Measurements from ENCODE around the gene DCBLD2. TPM values are rescaled to one million over a fixed set of nuclear protein-coding genes. Genes with fewer than 3 reads are reported as not detected.

The DCBLD2 gene
- total RNA-seq, 1 donor from 2014 or later: 23.2 TPM

GRCh38 chr3:98829246-98829832 lies 72.2 kb downstream of the DCBLD2 start:
- no peak for DNase-seq (ENCODE audit: low spot score)

DNA sequence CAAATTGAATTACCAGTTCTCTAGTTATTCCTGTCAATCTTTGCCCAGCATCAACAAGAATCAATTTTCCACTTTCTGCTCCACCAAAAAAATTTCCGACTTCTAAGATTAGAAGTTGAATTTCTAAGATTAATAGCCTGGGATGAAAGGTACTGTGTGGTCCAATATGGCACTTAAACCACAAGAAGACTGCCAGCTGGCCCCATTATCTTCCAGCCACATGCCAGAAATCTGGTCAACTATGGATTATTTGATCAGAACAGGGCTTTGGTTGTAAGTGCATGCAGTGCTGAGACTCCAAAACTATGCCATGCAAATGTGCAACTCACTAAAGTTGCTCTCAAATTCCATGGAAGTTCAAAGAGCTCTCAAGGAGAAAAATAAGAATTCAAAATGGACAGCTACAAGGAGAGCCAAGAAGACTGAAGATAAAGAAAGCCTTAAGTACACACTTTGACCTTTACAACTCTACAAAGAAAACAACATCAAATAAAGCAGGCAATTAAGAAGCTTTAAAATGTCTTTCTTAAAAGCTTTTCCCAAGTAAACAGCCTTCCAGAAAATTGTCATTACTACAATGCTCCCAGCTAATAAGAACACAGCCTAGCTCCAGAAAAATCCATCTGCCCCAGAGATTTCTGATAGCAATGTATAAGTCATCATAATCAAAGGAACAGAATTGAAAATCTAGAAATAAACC lies 74.1 kb downstream of the DCBLD2 start:
- no peak for DNase-seq (ENCODE audit: low spot score)

DNA sequence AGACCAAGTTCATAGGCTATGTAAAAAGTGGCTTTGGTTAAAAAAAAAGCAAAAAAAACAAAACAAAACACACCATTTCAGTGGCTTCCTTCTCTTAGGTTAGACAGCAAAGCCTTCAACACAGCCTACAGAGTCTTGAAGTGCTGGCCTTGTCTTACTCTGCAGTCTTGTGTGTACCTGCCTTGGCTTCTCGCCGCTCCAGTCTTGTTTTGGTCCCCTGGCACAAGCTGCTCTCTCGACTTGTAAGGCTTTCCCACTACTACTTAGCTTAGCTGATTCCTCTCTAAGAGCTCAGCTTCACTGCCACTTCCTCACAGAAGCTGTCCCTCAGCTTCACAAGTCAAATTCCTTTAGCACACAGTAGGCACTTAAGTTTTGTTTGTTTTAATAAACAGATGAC lies 75.4 kb downstream of the DCBLD2 start:
- no peak for DNase-seq (ENCODE audit: low spot score)

- no peak for DNase-seq (ENCODE audit: low spot score)
Observed at GRCh38 chr3:98824256-98824655, 77.2 kb downstream of the DCBLD2 start.

GRCh38 chr3:98823791-98824190 lies 77.7 kb downstream of the DCBLD2 start:
- no peak for DNase-seq (ENCODE audit: low spot score)

- no peak for DNase-seq (ENCODE audit: low spot score)
Observed at GRCh38 chr3:98821063-98821462, 80.4 kb downstream of the DCBLD2 start.

DNA sequence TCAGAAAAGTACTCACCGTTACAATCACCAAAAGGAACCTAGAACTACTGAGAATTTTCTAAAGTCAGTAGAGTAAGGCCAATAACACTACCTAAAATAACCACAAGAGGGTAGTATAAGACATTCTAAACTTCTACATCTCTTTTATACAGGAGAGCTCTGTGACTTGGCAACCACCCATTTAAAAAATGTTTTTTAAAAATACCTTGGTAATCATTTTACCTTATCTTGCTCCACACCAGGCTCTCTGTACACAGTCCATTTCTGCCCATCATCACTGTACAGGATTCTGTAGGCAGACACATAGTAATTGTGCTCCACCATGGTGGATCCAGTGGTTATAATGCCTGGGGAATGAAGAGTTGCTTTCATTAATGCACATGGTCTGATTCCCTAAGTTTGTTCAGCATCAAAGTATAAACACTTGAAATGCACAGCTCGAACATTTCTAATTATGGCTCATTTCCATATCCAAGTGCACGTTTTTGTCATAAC lies 83.9 kb downstream of the DCBLD2 start:
- no peak for DNase-seq (ENCODE audit: low spot score)

GRCh38 chr3:98814817-98815420 lies 86.6 kb downstream of the DCBLD2 start:
- no peak for DNase-seq (ENCODE audit: low spot score)

GRCh38 chr3:98812851-98813374 lies 88.6 kb downstream of the DCBLD2 start:
- no peak for DNase-seq (ENCODE audit: low spot score)

DNA sequence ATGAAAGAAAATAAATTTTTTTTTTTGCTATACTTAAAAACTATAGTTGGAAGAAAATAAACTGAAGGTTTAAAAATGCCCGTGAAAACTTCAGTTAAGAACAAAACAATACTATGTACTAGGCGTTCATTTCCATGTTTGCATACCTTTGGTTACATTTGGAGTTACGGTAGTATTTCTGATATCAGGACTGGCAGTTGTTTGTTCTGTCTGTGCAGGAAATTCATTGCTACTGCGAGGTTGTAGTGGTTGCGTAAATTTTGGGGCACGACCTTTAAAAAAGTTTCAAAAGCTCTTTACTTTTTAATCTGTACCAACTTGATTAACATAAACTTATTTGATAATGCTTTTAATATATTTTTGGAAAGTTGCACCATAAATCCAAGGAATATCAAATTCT lies 90.4 kb downstream of the DCBLD2 start:
- DNase-seq (ENCODE audit: low spot score): no peak

DNA sequence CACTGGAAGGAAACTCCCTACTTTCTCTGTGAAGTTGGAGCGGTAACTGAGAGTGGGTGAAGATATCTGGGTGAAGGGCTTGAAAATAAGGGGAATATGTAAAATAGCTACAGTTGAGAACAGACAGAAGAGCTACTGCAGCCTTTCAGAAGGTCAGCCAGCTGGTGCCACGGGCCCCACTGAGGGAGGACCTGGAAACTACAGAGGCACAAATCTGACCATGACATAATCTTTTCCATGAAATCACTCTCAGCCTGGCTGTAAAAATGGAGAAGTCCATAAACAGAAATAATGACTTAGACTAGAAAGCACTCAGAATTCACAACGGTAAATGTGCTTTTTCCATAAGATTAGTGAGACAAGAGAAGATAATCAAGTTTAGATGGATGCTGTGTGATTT lies 91.9 kb downstream of the DCBLD2 start:
- DNase-seq (ENCODE audit: low spot score): no peak

- no peak for DNase-seq (ENCODE audit: low spot score)
Observed at GRCh38 chr3:98808071-98808470, 93.4 kb downstream of the DCBLD2 start.

GRCh38 chr3:98807561-98807960 lies 93.9 kb downstream of the DCBLD2 start:
- DNase-seq (ENCODE audit: low spot score): no peak

- DNase-seq (ENCODE audit: low spot score): no peak
Observed at GRCh38 chr3:98807011-98807410, 94.5 kb downstream of the DCBLD2 start.

DNA sequence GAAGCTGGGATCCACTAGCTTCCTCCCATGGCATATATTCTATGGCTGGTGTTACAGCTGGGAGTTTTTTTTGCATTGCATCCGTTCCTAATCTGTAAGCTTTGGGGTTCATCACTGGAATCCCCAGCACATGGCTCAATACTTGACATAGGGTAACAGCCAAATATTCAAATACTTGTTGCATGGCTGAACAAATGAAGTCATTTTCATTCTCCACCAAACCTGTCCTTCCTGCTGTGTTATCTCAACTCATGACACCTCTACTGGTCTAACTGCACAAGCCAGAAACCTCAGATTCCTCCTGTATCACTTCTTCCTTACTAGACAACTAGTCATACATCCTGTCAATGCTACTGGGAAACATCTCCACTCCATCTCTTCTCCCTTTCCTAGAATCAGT lies 95.0 kb downstream of the DCBLD2 start:
- DNase-seq (ENCODE audit: low spot score): no peak

DNA sequence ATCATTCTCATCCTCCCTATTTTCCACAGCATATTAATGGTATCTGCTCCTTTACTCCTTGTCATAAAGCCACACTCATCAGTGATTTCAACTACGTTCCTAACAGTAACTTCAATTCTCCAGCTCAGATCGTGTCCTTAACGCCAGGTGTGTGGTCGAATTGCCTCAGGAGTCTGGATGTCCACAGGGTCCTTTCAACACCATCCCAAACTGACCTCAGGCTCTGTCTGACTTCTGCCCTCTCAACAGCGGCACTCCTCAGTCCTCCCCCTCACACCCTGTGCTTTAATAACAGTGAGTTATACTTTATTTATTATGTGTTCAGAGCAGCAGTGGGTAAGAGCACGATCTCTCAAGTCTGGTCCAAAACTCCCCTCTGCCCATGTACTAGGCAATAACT lies 95.9 kb downstream of the DCBLD2 start:
- no peak for DNase-seq (ENCODE audit: low spot score)

DNA sequence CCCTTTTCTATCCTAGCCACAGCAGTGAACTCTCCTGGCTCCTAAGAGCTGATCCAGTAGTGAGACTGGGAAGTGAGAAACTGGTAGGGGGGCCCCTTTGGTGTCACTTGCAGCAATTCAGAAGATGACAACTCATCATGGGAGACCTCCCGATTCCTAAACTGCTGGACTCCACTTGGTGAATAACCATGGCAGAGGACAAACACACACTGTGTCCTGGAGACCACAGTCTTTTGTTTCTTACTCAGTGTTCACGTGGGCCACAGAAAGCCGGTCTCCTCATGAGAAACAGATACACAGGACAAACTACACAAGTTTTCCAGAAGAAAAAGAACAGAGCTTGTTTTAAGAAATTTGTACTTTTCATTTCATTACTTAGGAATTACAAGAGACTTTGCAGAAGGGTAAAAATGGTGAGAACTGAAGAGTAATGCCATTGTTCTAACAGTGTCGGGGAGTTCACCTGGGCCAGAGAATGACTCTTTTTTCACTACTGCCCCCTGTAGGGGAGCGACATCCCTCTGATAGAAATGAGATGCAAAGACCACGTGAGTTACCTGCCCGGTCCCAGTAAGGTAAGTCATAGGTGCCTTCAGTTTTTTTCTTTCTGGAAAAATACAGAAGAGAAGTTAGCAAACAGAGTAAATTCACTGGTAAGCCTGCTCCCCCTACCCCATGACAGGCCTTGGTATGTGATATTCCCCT lies 100.3 kb downstream of the DCBLD2 start:
- DNase-seq (ENCODE audit: low spot score): no peak

DNA sequence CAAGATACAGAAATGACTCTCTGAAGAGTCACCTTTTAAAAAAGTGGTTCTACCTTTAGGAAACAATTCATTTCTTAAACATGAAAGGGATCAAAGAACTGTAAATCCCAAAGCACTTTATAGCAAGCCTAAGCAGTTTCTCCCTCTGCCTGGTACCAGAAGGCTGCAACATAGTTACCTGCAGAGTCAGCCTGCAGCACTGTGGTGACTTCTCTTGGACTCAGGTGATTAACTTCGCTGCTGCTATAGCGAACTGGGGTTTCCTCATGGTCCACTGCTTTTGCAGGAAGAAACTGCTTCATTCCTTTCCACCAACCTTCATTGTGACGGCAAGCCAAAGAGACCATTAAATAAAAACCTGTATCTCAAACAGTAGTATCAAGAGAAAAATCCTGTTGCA lies 101.1 kb downstream of the DCBLD2 start:
- no peak for DNase-seq (ENCODE audit: low spot score)

GRCh38 chr3:98799479-98799878 lies 102.0 kb downstream of the DCBLD2 start:
- no peak for DNase-seq (ENCODE audit: low spot score)

DNA sequence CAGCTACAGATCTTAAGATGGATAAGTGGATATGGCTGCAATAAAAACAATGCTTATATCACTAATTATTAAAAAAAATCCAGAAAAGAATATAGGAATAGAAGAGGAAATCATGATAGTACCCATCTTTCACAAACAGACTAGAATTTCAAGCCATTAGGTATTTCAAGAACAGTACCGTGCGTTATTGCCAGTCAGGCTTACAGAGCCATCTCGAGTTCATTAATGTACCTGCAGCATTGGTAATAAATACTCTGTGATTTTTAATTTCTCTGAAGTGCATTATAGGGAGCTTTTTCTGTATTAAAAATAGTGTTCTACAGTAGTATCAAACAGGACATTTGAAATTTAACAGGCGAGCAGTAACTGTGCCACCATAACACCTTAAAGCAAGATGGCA lies 102.7 kb downstream of the DCBLD2 start:
- DNase-seq (ENCODE audit: low spot score): no peak

DNA sequence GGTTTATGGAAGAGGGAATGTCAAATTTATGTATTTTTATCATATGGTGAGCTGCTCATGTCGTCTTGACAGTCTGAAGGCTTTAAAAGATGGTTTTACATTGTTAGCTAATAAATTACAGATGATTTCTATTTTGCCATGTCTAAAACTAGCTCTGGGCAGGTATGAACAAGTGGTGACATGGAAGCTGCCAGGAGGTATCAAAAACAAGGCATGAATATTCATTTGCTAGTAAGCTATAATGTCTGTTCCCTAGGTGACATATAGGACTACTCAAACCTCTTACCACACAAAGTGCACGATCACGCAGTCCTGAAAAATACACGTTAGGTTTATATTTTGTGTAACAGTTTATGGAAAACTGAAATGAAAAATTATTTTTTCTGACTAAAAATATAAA lies 103.6 kb downstream of the DCBLD2 start:
- no peak for DNase-seq (ENCODE audit: low spot score)

GRCh38 chr3:98796334-98796733 lies 105.2 kb downstream of the DCBLD2 start:
- DNase-seq (ENCODE audit: low spot score): no peak
